CD1c-positive myeloid dendritic cell (primary cell): ENCODE results near the gene ING3.

ENCODE experiments used
- DNase-seq: peaks from one replicate; pipeline ENCODE4 v3.0.0-alpha.2; 2016; ENCODE audit errors: extremely low spot score

The ING3 gene

GRCh38 chr7:120989257-120990220 is 39.0 kb downstream of the ING3 start:
- peak; percentile 12 for DNase-seq

DNA sequence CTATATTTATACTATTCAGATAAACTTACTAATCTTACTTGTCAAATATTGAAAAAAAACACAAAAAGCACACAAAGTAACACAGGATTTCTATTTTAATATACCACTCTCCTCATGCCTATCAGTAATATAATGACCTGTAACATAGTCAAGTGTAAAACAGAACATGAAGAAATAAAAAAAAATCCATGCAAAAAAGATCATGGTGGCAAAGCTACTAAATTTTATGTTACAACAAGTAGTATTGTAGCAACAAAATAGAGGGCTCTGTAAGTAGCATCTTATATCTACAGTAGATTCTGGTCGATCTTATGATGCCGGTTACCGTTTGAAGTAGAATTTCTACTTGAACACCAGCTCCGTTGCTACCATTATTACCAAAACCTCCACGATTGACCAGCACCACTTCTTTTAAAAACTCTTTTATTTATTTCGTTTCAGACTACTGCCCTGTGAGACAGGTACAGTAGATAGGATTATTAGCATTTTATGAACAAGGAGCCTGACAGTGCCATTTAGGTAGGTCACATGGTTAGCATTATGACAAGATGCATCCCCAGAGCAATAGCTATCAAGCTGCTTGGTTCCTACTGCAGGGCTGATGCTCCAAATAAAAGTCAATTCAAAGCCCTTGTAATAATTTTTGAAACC is 40.0 kb downstream of the ING3 start:
- no peak for DNase-seq

DNA sequence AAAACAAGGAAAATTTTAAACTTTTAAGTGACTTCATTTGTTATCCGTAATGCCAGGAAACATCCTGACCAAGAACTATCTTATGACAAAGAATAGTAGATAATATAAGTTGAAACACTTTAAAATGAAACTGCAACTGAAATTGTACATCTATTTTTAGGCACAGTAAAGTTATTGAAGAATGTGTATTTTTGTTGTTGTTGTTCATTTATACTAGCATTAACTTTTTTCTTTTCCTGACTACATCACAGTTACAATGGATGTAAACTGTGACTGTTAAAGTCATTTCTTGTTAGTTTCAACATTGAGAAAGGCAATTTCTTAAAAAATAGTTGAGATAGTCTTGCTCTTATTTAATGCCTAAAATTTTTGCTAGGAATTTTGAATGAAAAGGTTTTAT is 40.6 kb downstream of the ING3 start:
- DNase-seq: no peak

GRCh38 chr7:120991581-120991980 is 41.0 kb downstream of the ING3 start:
- DNase-seq: no peak

DNA sequence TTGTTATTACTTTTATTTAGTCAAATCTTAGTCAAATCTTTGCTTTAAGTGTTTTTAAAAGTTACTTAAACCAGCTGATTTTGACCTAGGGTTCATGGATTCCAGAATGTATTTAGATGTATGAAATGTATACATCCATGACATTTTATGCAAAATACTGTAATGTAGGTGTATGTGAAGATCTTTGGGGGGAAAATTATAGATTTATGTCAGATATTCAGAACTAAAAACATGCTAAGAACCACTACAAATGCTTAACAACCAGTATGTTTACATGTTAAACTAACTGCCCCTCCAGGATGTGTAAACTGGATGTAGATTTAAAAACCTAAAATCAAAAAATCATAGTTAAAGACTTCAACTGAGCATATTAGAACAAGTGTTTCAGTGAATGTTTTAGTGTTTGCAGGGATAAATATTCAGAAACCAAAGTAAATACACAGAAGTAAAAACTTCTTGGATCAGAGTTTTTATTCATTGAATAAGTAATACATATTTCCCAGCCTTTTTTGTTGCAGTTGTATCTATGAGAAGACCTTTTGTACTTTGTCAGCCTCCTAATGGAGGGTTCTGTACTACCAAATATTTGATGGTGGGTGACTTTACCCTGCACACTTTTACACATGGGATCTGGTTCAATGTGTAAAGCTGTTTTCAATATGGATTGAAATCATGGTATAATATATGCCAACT is 41.8 kb downstream of the ING3 start:
- no peak for DNase-seq

GRCh38 chr7:120992965-120993494 is 42.5 kb downstream of the ING3 start:
- DNase-seq: no peak

- DNase-seq: peak; percentile 15
Measured at GRCh38 chr7:120993553-120994191, 43.1 kb downstream of the ING3 start.

- peak; percentile 64 for DNase-seq
Measured at GRCh38 chr7:120994512-120995410, 44.2 kb downstream of the ING3 start.

GRCh38 chr7:120995654-120996053 is 45.1 kb downstream of the ING3 start:
- DNase-seq: peak; percentile 13

GRCh38 chr7:120996333-120996987 is 45.9 kb downstream of the ING3 start:
- peak; percentile 94 for DNase-seq

GRCh38 chr7:120996988-120997345 is 46.4 kb downstream of the ING3 start:
- peak; percentile 67 for DNase-seq

GRCh38 chr7:120997882-120998474 is 47.4 kb downstream of the ING3 start:
- peak; percentile 66 for DNase-seq

DNA sequence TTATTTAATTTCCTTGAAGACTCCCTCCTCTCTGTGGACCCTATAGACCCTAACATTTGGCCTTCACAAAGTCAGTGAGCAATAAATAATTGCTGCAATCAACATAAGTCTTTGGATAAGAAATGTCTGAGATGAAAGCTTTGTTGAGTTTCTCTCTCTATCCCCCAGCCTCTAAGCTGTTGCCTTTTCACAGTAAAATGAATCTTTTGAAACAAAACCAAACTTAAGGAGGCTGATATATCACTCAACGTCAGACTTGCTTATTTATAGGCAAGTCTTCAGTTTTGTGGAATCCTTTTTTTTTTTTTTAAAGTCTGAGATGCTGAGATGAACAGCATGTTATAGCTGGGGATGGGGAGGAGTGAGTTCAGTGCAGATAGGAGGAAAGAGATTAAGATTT is 47.9 kb downstream of the ING3 start:
- no peak for DNase-seq

DNA sequence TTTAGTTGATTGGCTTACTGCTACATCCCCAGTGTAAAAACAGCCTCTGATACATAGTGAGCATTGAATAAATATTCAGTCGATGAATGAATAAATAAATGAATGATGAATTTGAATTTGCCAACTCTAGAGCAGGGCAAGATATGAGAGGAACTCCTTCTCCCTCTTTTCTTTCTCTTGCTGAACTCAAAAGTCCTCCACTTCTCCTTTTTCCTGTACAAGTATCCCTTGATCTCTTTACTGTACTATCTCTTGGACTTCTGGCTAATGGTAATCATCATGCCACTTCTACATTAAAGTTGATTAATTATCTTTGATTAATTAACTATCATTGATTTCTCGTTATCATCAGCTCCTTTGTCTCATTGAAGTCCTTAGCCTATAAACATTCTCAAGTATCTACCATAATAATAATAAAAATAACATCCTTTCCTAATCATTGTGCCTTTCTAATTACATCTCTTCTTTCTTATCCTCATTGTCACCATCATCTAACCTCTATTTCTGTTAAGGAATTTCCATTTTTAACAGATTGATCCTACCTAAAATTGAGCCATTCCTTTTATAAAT is 48.5 kb downstream of the ING3 start:
- no peak for DNase-seq

DNA sequence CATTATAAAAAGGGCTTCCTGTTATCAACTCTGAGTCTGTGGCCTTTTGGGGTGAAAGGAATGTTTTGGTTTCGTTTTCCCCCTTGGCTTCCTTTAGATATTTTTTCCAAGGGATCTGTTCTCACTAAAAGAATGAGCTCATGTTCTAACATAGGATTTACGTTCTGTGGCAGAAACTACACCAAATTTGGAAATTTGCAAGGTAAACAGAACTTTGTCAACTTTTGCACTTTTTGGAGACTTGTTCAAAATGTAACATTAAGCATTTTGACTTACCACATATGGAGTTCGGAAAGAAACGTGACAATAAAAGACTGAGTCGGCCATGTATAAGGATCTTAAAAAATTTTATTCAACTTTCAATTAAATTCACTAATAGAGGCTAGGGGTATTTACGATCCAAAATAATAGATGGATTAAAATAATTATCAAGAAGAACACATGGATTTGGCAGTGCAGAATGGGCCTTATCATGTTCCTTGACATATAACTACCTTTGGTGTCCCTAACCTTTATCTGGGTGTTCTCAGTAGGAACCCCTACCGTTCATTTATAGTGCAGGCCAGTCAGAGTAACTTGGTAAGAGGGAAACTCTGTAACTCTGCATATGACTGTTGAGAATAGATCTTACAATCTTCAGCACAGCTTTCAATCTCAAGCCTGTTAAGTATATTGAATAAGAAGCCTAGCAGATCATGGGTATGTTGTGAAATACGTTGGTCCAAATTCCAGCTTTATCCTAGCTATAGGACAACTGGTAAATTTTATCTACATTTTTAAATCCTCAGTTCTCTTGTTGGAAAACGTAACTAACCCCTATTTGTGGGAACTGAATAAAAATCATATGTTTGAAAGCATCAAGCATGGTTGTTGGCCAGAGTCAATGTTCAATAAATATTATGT is 49.8 kb downstream of the ING3 start:
- DNase-seq: no peak

DNA sequence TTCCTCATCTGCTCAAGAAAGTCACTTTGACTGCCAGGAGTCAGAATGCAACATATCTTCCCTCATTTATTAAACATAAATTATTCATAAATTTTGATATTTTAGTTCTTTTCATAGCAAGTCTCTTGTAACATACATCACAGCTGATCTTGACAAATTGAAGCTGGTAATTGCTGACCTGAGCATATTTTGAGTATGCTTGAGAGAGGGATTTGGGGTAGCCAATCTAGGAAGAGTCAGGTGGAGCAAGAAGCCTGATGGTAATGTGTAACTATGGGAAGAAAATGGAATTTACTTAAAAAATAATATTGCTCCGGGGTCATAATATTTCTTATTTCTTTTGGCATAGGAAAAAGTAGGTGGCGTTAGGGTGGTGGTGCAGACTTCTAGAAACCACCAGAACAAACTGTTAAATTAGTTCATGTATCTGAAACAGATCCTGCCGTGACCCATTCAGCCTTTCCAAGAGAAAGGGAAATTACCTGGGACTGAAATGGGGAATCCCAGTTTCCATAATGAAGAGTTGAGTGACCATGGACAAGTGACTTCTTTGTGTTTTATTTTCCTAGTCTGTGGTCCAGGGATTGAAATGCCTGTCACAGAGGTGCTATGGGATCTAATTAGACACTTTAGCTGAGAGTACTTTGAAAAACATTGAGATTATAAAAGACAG is 50.8 kb downstream of the ING3 start:
- no peak for DNase-seq

DNA sequence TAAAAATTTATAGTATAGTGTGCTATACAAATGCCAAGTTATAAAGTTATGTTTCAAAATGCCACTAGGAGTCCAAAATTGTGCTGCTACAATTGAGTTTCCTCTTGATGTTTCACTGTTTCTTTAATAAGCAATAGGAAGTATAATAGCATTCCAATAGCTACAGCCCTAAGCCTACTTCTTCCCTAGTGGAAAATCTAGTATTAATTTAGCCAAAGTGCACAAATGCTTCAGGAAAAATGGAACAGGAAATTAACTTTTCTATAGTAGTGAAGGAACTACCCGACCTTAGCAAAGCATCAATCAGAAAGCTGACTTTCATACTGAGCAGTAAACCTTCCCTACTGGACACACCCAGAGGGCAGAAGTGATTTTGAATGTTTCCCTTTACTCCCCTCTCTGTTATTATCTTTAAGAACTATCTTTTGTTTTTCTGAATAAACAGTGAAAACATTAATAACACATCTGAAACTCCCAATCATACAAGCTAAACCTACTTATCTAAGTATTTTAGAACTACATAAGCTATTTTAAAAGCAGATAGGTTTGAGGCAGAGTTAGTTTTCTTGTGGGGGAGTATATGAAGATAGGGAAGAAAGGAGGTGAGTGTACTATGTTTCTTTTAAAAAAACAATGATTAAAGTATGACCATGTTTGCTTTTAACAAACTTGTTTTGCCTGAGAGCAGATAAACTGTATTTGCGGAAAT is 51.6 kb downstream of the ING3 start:
- DNase-seq: no peak
